GM12878 (cell line): ENCODE measurements around the gene DDX50. TPM values are rescaled to one million over a fixed set of nuclear protein-coding genes. Genes with fewer than 3 reads are reported as not detected.
A peak's percentile ranks its signal among the peaks of the same experiment; 100 is the strongest.

Source experiments
- ATAC-seq: fragments of 200-7000 bp; cut with Tn5 transposase; 3 replicates; pipeline ENCODE4 v1.9.1; 2020; ENCODE audit warnings: mild to moderate bottlenecking, moderate library complexity
- Bru-seq: library from RNA; stranded (reverse); fragments of 400-500 nt; gene quantifications from one replicate; lab custom pipeline; 2021; lab: Mats Ljungman, UMichigan
- BruChase-seq, 2 experiments: library from RNA; stranded (reverse); fragments of 400-500 nt; gene quantifications; one replicate each; lab custom pipeline; 2021; lab: Mats Ljungman, UMichigan
- BruUV-seq: library from RNA; stranded (reverse); fragments of 400-500 nt; replicated peaks from 2 replicates; lab custom pipeline; 2021; lab: Mats Ljungman, UMichigan
- CTCF ChIA-PET: fragments of 300-600 bp; sonication (Branson Sonifier 250); formaldehyde crosslinking; extraction: SDS; loops from one replicate; lab custom pipeline; 2021; ENCODE audit warnings: inconsistent platforms; lab: Yijun Ruan, JAX
- POLR2A ChIA-PET: fragments of 350-600 bp; formaldehyde crosslinking; extraction: SDS; loops from one replicate; lab custom pipeline; 2021; ENCODE audit warnings: inconsistent platforms; lab: Charles Lee
- RAD21 ChIA-PET: fragments of 300-600 bp; sonication (Branson Sonifier 250); formaldehyde crosslinking; loops from one replicate; lab custom pipeline; 2023; ENCODE audit warnings: antibody characterized with exemption; ENCODE audit not compliant: unreplicated experiment; lab: Charles Lee
- SMC1A ChIA-PET: fragments of 300-600 bp; sonication (Branson Sonifier 250); formaldehyde crosslinking; loops from one replicate; lab custom pipeline; 2023; ENCODE audit not compliant: unreplicated experiment, uncharacterized antibody; lab: Charles Lee
- DNase-seq: peaks from one replicate; pipeline ENCODE4 v3.0.0-alpha.2; 2011; ENCODE audit warnings: low read depth, low spot score
- FAIRE-seq: peaks from 3 replicates; lab custom pipeline; 2011; peaks lifted over from hg19 to GRCh38; lab: Jason Lieb, UNC
- H2AFZ ChIP-seq: 2 replicates; pipeline ENCODE4 v1.6.0; 2011; ENCODE audit warnings: low read depth, low read length, control low read depth; ENCODE audit not compliant: control insufficient read depth
- H3K27ac ChIP-seq: 2 replicates; pipeline ENCODE4 v1.5.1; 2011; ENCODE audit warnings: control low read depth; ENCODE audit not compliant: control insufficient read depth, insufficient read depth
- H3K27me3 ChIP-seq, 2 experiments: replicated peaks in 1 of 2; 2 replicates each; pipeline versions ENCODE4 v1.6.0 to v1.6.1; 2011; ENCODE audit warnings: low read length in 1 of 2; ENCODE audit not compliant: control insufficient read depth in 2 of 2, insufficient read depth in 2 of 2
- H3K36me3 ChIP-seq, 2 experiments: 2 replicates each; pipeline ENCODE4 v1.5.1; 2011; ENCODE audit warnings: low read length in 1 of 2; ENCODE audit not compliant: control insufficient read depth in 2 of 2, insufficient read depth in 2 of 2
- H3K4me1 ChIP-seq: 2 replicates; pipeline ENCODE4 v1.6.1; 2011; ENCODE audit warnings: mild to moderate bottlenecking, low read length, moderate library complexity, mixed read lengths; ENCODE audit not compliant: control insufficient read depth, insufficient read depth
- H3K4me2 ChIP-seq: 2 replicates; pipeline ENCODE4 v1.6.0; 2011; ENCODE audit warnings: control low read depth; ENCODE audit not compliant: control insufficient read depth, insufficient read depth
- H3K4me3 ChIP-seq: fragments of 200-600 bp; sonication (generic); 2 replicates; pipeline ENCODE4 v1.5.1; 2016
- H3K79me2 ChIP-seq: 2 replicates; pipeline ENCODE4 v1.6.0; 2011; ENCODE audit warnings: low read length; ENCODE audit not compliant: control insufficient read depth, insufficient read depth
- H3K9ac ChIP-seq: 2 replicates; pipeline ENCODE4 v1.8.0; 2011; ENCODE audit warnings: low read length, control low read depth, mixed read lengths; ENCODE audit not compliant: control insufficient read depth, insufficient read depth
- H3K9me3 ChIP-seq: replicated peaks from 3 replicates; pipeline ENCODE4 v1.5.1; 2011; ENCODE audit warnings: mild to moderate bottlenecking, low read length; ENCODE audit not compliant: control insufficient read depth, insufficient read depth
- H4K20me1 ChIP-seq: 2 replicates; pipeline ENCODE4 v1.6.0; 2011; ENCODE audit not compliant: control insufficient read depth, insufficient read depth
- ATF7 ChIP-seq: fragments of 450-650 bp; IDR thresholded peaks from 2 replicates; pipeline ENCODE4 v1.6.1; 2016; ENCODE audit warnings: low read depth, mild to moderate bottlenecking
- CREB1 ChIP-seq: IDR thresholded peaks from 2 replicates; pipeline ENCODE4 v1.6.1; 2012; ENCODE audit warnings: low read depth, mild to moderate bottlenecking, inconsistent platforms
- DPF2 ChIP-seq: fragments of 450-650 bp; IDR thresholded peaks from 2 replicates; pipeline ENCODE4 v1.6.1; 2017; ENCODE audit warnings: mild to moderate bottlenecking
- EED ChIP-seq: sonication (generic); IDR thresholded peaks from 2 replicates; pipeline ENCODE4 v1.6.1; 2016; ENCODE audit warnings: antibody characterized with exemption, low read depth
- EGR1 ChIP-seq, 2 experiments: IDR thresholded peaks; 1 replicate in 1 of 2; 2 replicates in 1 of 2; pipeline ENCODE4 v1.6.1; 2011 to 2012; ENCODE audit warnings: low read depth in 2 of 2, low read length in 2 of 2, borderline replicate concordance in 1 of 2, mild to moderate bottlenecking in 1 of 2, moderate library complexity in 1 of 2
- ELK1 ChIP-seq: IDR thresholded peaks from 2 replicates; pipeline ENCODE4 v1.6.1; 2012; ENCODE audit warnings: low read depth, low read length, improper control_type of control experiment
- MAX ChIP-seq: IDR thresholded peaks from 2 replicates; pipeline ENCODE4 v1.6.1; 2012; ENCODE audit warnings: low read depth, low read length, improper control_type of control experiment
- MTA2 ChIP-seq: fragments of 450-650 bp; IDR thresholded peaks from 2 replicates; pipeline ENCODE4 v1.6.1; 2016; ENCODE audit warnings: low read depth, mild to moderate bottlenecking, moderate library complexity
- NFYA ChIP-seq: IDR thresholded peaks from 2 replicates; pipeline ENCODE4 v1.6.1; 2011; ENCODE audit warnings: low read depth, mild to moderate bottlenecking, low read length, improper control_type of control experiment, borderline replicate concordance
- NFYB ChIP-seq: IDR thresholded peaks from 2 replicates; pipeline ENCODE4 v1.6.1; 2011; ENCODE audit warnings: low read depth, mild to moderate bottlenecking, low read length, improper control_type of control experiment, moderate library complexity; ENCODE audit not compliant: insufficient read depth
- NRF1 ChIP-seq: conservative IDR thresholded peaks from 2 replicates; pipeline ENCODE4 v1.6.1; 2011; ENCODE audit warnings: mild to moderate bottlenecking, low read depth, low read length, improper control_type of control experiment
- PML ChIP-seq: IDR thresholded peaks from 2 replicates; pipeline ENCODE4 v1.6.1; 2012; ENCODE audit warnings: low read length, inconsistent platforms
- POLR2AphosphoS2 ChIP-seq: IDR thresholded peaks from 2 replicates; pipeline ENCODE4 v1.6.1; 2011; ENCODE audit warnings: low read depth, mild to moderate bottlenecking, low read length, improper control_type of control experiment, moderate library complexity
- RBBP5 ChIP-seq: fragments of 200-600 bp; sonication (generic); conservative IDR thresholded peaks from 2 replicates; pipeline ENCODE4 v1.6.1; 2016
- STAT3 ChIP-seq: IDR thresholded peaks from 2 replicates; pipeline ENCODE4 v1.6.1; 2011; ENCODE audit warnings: low read depth, low read length, improper control_type of control experiment
- WGBS: methylation state at CpG from one replicate; pipeline ENCODE4 v1.1.6; 2016; ENCODE audit warnings: low lambda C conversion rate; ENCODE audit not compliant: insufficient replicate concordance, insufficient coverage; ENCODE audit errors: missing lambda C conversion rate; 5-methylcytosine and 5-hydroxymethylcytosine counted together
- in situ Hi-C: fragments of 300-500 bp; cut with MboI; formaldehyde crosslinking; loops from 9 replicates; pipeline ENCODE4 v1.14.3; 2018; ENCODE audit warnings: mixed read lengths
- intact Hi-C: fragments of 100-400 bp; cut with micrococcal nuclease; formaldehyde crosslinking; loops from one replicate; pipeline ENCODE4 v1.14.2; 2022; ENCODE audit not compliant: unreplicated experiment
- long read RNA-seq, 2 experiments: library from polyadenylated mRNA; unstranded; transcript quantifications; one replicate each; pipeline ENCODE4 v2.0.0, GENCODE V29; 2019 to 2020
- polyA minus RNA-seq, 3 experiments: library from RNA; depleted of rRNA, polyadenylated mRNA; stranded (reverse); fragments of >200 nt; gene quantifications; 2 replicates each; pipeline ENCODE4 v1.2.3, GENCODE V29; 2011
- polyA plus RNA-seq, 11 experiments: library from polyadenylated mRNA; depleted of rRNA in 4 of 11; unstranded in 6 of 11; stranded (reverse) in 5 of 11; fragments of >200 nt; fragmentation: Nextera tagmentation in 4 of 11; fragmentation: Illumina TruSeq in 1 of 11; extraction: Ambion mirVana in 4 of 11; extraction: Trizol in 1 of 11; gene quantifications; 1 replicate in 1 of 11; 2 replicates in 10 of 11; pipeline versions ENCODE4 v1.2.1 to v1.2.3, GENCODE V29; 2011 to 2016; ENCODE audit warnings: inconsistent platforms in 2 of 11, missing spikeins in 2 of 11, low read depth in 1 of 11
- total RNA-seq, 4 experiments: library from RNA; depleted of rRNA in 3 of 4; stranded (reverse); fragments of >200 nt in 3 of 4; fragmentation: Illumina TruSeq in 1 of 4; extraction: Trizol in 1 of 4; gene quantifications; 2 replicates each; pipeline versions ENCODE4 v1.2.1 to v1.2.3, GENCODE V29; 2013 to 2021

The DDX50 gene
- 30.7 and 31.2 TPM in 2 replicates for total RNA-seq (2013; cell fraction: nucleolus; rRNA removed)
- total RNA-seq (2014; rRNA removed): 28.9 and 34.1 TPM in 2 replicates
- 51.6 and 52.0 TPM in 2 replicates for total RNA-seq (2014; rRNA removed; fragmentation: Illumina TruSeq; extraction: Trizol)
- 38.8 and 39.1 TPM in 2 replicates for total RNA-seq (2021)
- 25.6 TPM for polyA plus RNA-seq (2011; ENCODE audit: low read depth)
- polyA plus RNA-seq (2011; rRNA removed): 50.3 and 67.3 TPM in 2 replicates
- polyA plus RNA-seq (2011; cell fraction: cytosol; rRNA removed): 23.3 and 24.5 TPM in 2 replicates
- polyA plus RNA-seq (2011; cell fraction: nucleus; rRNA removed): 18.5 and 18.8 TPM in 2 replicates
- polyA plus RNA-seq (2012): 34.0 and 40.0 TPM in 2 replicates
- 47.6 and 56.6 TPM in 2 replicates for polyA plus RNA-seq (2014; fragmentation: Illumina TruSeq; extraction: Trizol)
- polyA plus RNA-seq (2014; fragmentation: Nextera tagmentation; extraction: Ambion mirVana): 10 to 100 TPM; 24.9 to 32.0 TPM
- 25.7 and 28.4 TPM in 2 replicates for polyA plus RNA-seq (2014; rRNA removed)
- polyA plus RNA-seq (2016; fragmentation: Nextera tagmentation; extraction: Ambion mirVana): 10 to 100 TPM; 36.0 to 37.5 TPM
- polyA minus RNA-seq (2011; rRNA and poly(A)+ RNA removed): 52.6 and 63.9 TPM in 2 replicates
- polyA minus RNA-seq (2011; cell fraction: cytosol; rRNA and poly(A)+ RNA removed): 21.0 and 22.1 TPM in 2 replicates
- 6.2 and 7.0 TPM in 2 replicates for polyA minus RNA-seq (2011; cell fraction: nucleus; rRNA and poly(A)+ RNA removed)
- Bru-seq, nascent RNA: percentile 80 among the genes with signal in this experiment
- percentile 74 among the genes with signal in this experiment for BruChase-seq, experiment 1, labeled RNA remaining after a 6-hour chase
- percentile 76 among the genes with signal in this experiment for BruChase-seq, experiment 2, labeled RNA remaining after a 2-hour chase
- long read RNA-seq, experiment 1, transcript DDX50-201 (15 exons, 2,538 nt): major isoform, 24 of 32 reads
- long read RNA-seq, experiment 1, partial matches to known transcripts: 5 of 32 reads
- long read RNA-seq, experiment 1, other reads (novel, unspliced or antisense): 3 of 32 reads
- long read RNA-seq, experiment 2, transcript DDX50-201 (15 exons, 2,538 nt): major isoform, 102 of 193 reads
- long read RNA-seq, experiment 2, partial matches to known transcripts: 68 of 193 reads
- long read RNA-seq, experiment 2, other reads (novel, unspliced or antisense): 23 of 193 reads

- H3K4me2 ChIP-seq: peak within 1 kb of the TSS; percentile 92
- ATAC-seq (peak; percentile 98), DNase-seq (peak; percentile 97), FAIRE-seq (no peak)
- no peaks in the 10 kb centered on the region for H3K27me3 ChIP-seq
- H2AFZ ChIP-seq: peak within 1 kb of the TSS; percentile 96
- no peaks in the 10 kb centered on the region for H4K20me1 ChIP-seq
- 0 out of 4 replicates have a peak, but pooled peaks cover 0 to 2% of the 10 kb centered on the region in 2 experiments for H3K36me3 ChIP-seq
- intact Hi-C loops (loop anchor here (2.0 to 10.0 kb wide), 3 partner anchors 375 to 687 kb away; partner anchors contain the start of genes HNRNPH3, PBLD and SLC25A16), in situ Hi-C loops (no loop called here)
- peak within 1 kb of the TSS; percentile 69 for H3K4me3 ChIP-seq
- RAD21 ChIA-PET: interaction anchor here (1.6 kb wide), 1 partner anchor 74 kb away, joined by 4 read pairs; the partner anchor contains the start of gene STOX1
- POLR2A ChIA-PET: interaction anchor here (0.5 to 1.4 kb wide), 5 partner anchors 55 to 1270 kb away, joined by 3 to 7 read pairs (median 6); partner anchors contain the start of gene DDX21
- H3K79me2 ChIP-seq: peaks cover 34% of the 10 kb centered on the region
- H3K9me3 ChIP-seq: no peaks in the 10 kb centered on the region
- BruUV-seq: TSS peak; percentile 82
- WGBS: 1% methylated on average over 40 of the region's 47 CpGs
- H3K27ac ChIP-seq: peak within 1 kb of the TSS; percentile 95
- CTCF ChIA-PET: interaction anchor here (1.7 to 2.3 kb wide), 2 partner anchors 54 to 351 kb away, joined by 4 to 7 read pairs; partner anchors contain the start of gene DDX21
- SMC1A ChIA-PET: interaction anchor here (0.8 to 1.6 kb wide), 4 partner anchors 9 to 473 kb away, joined by 3 to 5 read pairs (median 3); no protein-coding TSS in a partner anchor
- H3K9ac ChIP-seq: peak within 1 kb of the TSS; percentile 96
- peaks cover 3% of the 10 kb centered on the region; the same call in 1 of the 2 replicates for H3K4me1 ChIP-seq
- TF ChIP-seq ELK1 (peak; percentile 68), NFYB (peak; percentile 81), DPF2 (peak; percentile 58), MTA2 (peak; percentile 47), CREB1 (peak; percentile 93), NFYA (peak; percentile 59; the same call in 1 of the 2 replicates), POLR2AphosphoS2 (no peak), PML (peak; percentile 85), EGR1 (IDR thresholded peaks at IDR 0.05; ENCODE audit: borderline replicate concordance in 1 of 2, low read depth in 2 of 2, low read length in 2 of 2) (peak in 1 of 2 experiments; percentile 80; a peak in 2 of 3 replicates), MAX (peak; percentile 26), ATF7 (0 out of 2 replicates have a peak, but pooled peaks have one; percentile 18), EED (peak; percentile 49; the same call in 1 of the 2 replicates), NRF1 (no peak), STAT3 (no peak), RBBP5 (no peak)
These were observed at the start of gene DDX50 for GRCh38 chr10:68901105-68901927. DDX50 (plus strand) TSS chr10:68901315; CDS start chr10:68901385, 70 bp downstream.
